NCI-H1436 (cell line): ENCODE results near the gene IFI30.
A peak's percentile ranks its signal among the peaks of the same experiment; 100 is the strongest.

ENCODE experiments used
- DNase-seq: peaks from one replicate; lab custom pipeline; 2025; lab: John Stamatoyannopoulos, UW

Gene IFI30

DNA sequence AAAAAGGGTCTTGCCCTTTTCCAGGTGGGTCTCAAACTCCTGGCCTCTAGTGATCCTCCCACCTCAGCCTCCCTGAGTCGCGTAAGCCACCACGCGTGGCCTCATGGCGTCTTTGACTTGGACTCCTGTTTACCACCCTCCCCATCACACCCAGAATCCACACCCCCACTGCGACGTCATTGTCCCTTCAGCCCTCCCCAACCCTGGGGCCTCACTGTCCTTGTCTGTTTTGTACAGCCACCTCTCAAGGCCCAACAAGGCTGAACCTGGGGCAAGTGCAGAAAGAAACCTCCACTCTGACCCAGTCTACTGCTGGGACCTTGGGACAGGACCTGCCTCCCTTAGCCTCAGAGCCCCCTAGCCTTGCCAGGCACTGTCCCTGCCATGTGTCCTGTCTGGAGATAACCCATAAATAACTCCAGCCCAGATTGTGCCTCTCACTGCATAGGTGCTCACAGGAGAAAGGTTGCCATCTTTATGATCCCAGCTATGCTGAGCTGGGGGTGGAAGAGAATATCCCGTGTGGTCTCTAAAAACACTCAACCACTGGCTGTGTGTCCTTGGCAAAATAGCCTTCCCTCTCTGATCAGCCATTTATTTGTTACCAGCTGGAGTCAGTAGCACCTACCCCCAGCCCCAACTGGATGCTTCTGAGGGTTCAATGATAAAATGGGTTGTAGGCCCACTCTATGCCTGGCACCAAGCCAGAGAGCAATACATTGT is 1.8 kb upstream of the IFI30 start:
- no peak for DNase-seq

DNA sequence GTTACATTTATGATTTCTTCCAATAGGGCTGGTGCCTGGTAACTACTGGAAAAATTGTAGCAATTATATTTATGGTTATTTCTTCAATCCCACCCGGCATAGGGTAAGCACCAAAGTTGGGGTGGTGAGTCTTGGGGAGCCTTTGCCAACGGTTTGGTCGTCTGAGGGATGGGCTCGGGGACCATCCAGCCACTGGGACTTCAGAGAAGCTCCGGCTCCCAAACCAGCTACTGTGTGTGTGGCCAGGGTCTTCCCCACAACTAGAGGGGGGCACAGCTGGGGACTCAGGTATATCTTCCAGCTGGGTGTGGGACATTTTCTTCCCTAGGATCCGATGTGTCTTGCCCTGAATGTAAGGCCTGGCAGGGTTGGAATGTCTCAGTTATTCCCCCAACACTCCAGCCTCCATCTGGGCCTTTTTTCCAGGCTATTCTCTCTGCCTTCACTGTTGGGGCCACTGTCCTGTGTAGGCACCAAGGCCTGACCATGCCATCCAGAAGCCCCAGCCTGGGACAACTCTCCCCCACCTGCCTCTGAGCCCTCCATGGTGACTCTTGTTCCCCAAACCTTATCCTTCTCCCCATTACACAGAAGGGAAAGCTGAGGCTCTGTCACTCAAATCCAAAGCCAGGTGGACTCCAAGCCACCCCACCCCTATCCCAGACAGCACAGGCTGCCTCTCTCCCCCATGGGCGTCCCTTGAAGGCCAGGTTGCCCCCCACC is 1.1 kb upstream of the IFI30 start:
- DNase-seq: no peak

DNA sequence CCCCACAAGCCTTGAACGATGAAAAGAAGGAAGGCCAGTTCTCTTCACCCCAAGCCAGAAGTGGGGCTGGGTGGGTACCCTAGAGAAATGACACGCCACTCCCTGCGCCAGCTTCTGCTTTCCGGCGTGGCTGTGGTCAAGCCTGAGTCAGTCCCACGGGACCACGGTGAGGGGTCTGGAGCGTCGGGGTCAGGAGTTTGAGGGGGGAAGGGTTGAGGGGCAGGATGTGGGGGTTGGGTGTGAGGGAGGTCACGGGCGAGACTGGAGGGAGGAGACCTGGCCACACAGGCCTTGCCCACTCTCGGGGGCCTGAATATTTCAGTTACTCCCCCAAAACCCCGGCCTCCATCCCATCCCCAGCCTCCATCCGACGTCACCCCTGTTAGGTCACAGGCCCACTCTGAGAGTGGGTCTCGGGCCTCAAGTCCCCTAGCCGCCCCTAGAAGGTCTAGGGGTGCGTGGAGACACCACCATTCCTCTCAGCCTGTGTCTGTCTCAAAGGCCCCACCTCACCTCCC is 500 bp upstream of the IFI30 start:
- no peak for DNase-seq

DNA sequence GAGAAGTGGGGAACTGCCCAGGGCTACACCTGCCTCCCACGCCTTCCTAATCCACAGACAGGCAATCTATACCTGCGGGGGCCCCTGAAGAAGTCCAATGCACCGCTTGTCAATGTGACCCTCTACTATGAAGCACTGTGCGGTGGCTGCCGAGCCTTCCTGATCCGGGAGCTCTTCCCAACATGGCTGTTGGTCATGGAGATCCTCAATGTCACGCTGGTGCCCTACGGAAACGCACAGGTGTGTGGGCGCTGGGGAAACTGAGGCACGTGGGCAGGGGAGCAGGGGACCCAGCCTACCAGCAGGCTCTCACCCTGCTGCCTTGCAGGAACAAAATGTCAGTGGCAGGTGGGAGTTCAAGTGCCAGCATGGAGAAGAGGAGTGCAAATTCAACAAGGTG is 1.4 kb downstream of the IFI30 start:
- no peak for DNase-seq

DNA sequence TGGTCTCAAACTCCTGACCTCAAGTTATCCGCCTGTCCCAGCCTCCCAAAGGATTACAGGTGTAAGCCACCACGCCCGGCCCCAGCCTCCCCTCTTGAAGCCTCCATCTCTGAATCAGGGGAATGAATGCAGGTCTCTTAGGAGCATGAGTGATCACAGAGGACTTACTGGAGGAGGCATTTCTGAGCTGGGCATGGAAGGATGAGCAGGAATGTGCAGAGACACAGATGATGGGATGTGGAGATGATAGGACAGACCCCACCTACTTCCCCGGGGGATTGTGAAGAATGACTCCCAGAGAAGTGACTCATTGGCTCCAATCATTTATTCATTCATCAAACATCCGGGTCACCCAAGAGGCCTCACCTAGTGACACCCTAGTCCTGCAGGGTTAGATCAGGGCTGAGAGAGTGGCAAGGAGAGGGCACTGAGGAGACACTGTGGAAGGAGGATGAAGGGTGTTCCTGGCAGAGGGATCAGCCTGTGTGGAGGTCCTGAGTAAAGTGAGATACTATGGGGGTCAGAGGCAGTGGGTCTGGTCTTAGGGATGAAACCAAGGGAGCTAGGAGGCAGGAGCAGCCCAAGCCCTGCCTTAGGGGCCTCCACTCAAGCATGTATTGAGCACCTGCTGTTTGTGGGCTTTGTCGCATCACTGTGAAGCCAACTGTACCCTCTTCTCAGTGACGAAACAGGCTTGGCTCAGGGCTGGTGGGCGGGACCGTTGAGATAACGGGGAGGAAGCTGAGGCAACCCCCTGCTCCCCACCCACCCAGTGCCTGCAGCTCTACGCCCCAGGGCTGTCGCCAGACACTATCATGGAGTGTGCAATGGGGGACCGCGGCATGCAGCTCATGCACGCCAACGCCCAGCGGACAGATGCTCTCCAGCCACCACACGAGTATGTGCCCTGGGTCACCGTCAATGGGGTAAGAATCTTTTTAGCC is 3.0 kb downstream of the IFI30 start:
- no peak for DNase-seq

DNA sequence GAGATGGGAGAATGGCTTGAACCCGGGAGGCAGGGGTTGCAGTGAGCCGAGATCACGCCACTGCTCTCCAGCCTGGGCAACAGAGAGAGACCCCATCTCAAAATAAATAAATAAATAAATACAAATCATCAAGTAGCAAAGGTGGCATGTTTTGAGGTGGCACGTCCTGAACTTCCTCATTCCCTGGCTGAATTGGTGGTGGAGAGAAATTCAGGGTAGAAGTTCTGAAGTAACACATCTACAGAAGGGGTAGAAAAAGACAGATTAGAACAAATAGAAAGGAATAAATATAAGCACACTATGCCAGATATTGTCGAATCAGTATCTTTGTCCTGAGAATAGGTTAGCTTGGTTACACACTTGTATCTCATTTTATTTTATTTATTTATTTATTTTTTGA is 6.3 kb downstream of the IFI30 start:
- DNase-seq: no peak

DNA sequence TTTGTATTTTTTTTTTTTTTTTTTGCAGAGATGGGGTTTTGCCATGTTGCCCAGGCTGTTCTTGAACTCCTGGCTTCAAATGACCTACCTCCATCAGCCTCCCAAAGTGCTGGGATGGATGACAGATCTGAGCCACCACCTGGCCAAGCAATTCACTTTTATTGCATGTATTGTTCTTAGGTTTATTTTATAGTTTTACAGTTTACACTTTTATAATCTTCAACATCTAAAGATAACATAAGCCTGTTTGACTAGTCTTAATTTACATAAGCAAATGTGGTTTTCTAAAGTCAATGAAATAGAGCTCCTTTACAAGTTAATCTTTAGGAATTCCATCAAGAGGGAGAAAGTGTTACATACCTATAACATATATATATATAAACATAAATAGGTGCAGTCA is 9.9 kb downstream of the IFI30 start:
- no peak for DNase-seq

DNA sequence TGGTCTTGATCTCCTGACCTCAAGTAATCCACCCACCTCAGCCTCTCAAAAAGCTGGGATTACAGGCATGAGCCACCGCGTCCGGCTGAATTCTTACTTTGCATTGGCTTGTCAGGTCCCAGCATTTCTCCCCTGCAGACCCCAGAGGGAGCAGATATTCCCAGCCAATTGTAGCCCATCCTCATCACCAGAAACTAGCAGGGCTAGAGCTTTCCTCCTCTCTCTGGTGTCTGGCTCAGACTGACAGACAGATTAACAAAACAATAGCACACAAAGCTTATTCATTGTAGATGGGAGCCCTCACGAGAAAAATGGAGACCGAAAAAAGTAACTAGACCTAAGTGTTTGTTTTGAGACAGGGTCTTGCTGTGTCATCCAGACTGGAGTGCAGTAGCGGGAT is 11.9 kb downstream of the IFI30 start:
- no peak for DNase-seq

DNA sequence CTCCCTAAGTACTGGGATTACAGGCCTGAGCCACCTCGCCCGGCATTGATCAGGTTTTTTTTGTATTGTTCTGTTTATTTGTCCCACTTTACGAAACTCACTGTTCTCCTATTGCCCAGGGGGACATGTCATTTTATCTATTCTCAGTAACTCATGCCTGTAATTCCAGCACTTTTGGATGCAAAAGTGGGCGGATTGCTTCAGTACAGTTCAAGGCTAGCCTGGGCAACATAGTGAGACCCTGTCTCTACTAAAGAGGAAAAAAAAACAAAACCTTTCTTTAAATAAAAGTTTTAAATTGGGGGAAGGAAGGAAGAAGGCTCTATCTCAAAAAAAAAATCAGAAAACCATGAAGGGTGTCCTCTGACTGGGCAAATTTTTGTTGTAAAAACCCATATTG is 16.7 kb downstream of the IFI30 start:
- DNase-seq: no peak

DNA sequence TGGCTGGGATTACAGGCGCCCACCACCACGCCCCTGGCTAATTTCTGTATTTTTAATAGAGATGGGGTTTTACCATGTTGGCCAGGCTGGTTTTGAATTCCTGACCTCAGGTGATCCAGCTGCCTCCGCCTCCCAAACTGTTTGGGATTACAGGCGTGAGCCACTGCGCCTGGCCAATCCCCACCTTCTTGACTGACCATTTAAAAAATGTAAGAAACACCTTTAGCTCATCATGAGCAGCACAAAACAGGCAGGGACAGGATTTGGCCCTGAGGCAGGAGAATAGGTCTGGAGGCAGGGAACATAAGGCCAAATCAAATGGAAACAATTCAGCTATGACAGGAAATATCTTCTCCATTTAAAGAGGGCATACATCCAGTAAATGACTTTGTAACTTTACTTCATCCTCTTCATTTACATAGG is 18.0 kb downstream of the IFI30 start:
- no peak for DNase-seq

DNA sequence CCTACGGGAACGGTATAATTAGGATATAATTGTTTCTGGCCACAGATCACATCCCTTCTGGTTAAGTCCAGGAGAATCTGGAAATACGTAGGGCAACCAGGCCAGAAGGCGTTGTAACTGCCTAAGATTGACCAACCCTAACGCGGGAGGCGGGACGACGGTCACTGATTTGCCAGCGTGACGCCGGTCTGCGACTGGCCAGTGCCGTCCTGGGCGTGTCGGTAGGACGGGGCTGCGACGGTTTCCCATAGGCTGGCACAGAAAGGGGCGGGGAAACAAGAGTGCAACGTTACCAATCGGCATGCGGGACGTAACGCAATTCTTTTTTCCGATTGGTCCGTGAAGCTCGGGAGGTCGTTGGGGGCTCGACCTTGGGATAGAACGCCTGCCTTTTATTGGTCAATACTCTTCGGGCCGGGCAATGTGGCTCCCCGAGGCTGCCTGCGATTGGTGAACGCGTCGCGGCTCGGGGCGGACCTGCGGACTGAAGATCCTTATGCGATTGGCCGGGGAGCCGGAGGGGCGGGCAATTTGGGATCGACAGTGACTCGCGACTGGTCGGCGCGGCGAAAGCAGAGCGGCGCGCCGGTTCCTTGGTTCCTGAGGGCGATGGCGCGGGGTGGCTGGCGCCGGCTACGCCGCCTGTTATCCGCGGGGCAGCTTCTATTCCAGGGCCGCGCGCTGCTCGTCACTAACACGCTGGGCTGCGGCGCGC is 19.2 kb downstream of the IFI30 start, which contains the start of gene MPV17L2:
MPV17L2 (plus strand) TSS at position 546 of the 715 bp plus-strand sequence; CDS start at position 610, 64 bp downstream.
- DNase-seq: peak; percentile 99

DNA sequence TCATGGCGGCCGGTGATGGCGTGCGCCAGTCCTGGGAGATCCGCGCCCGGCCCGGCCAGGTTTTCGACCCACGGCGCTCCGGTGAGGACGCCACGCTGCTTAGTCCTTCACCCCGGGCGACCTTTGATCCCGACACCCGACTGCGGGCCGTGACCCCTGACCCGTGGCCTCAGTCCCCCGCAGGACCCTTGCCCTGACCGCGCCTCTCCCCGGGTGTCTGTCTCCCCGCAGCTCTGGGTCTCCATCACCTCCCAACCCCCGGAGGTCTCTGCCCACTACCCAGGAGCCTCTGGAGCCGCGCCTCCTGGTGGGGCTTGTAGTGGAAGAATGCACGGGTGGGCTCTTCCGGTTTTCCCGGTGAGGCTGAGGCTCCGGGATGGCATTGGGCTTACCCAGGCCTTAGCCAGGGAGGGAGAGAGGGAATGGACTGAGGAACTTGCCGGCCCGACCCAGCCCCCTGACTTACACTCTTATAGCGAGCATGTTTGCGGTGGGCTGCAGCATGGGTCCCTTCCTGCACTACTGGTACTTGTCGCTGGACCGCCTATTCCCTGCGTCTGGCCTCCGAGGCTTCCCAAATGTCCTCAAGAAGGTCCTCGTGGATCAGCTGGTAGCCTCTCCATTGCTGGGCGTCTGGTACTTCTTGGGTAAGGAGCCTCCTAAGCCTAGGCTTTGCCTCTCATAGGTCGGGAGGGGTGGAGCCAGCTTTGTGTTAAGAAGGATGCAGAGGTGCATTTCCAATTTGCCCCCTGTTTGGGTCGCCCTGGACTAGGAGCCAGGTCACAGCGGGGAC is 20.0 kb downstream of the IFI30 start:
- DNase-seq: no peak

DNA sequence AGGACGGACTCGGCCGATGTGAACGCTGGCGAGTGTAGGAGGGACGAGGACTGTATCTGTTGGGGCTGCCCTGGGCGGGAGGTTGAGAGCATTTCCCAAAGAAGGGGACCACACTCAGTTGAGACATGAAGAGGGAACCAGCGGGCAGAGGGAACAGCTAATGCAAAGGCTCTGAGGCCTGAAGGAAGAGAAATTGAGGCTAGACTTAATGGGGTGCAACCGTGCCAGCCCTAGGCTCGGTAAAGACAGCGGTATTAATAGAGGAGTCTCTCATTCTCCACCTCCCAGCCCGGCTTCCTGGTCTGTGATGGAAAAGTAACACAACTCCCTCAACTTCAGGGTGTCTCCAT is 20.5 kb downstream of the IFI30 start:
- no peak for DNase-seq

DNA sequence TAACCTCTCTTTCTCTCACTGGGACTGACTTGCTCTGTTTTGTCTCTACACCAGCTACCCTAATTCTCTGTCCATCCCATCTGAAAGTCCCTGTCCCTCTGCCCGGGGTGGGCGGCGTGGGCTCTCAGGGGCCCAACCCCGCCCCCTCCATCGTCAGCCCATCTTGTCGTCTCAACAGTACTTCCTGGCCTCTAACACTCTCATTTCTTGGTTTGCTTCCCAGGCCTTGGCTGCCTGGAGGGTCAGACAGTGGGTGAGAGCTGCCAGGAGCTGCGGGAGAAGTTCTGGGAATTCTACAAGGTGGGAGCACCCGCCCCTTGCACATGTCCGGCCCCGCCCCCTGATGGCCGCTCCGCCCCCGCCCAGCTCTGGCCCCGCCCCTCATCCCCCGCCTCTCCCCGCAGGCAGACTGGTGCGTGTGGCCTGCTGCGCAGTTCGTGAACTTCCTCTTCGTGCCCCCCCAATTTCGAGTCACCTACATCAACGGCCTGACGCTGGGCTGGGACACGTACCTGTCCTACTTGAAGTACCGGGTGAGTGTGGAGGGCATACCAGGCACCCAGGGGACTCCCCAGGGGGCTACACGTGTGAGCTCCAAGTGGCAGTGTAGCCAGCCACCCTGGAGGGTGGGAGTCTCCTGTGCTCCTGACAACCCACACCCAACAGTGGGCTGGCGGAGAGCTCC is 21.1 kb downstream of the IFI30 start:
- DNase-seq: no peak

DNA sequence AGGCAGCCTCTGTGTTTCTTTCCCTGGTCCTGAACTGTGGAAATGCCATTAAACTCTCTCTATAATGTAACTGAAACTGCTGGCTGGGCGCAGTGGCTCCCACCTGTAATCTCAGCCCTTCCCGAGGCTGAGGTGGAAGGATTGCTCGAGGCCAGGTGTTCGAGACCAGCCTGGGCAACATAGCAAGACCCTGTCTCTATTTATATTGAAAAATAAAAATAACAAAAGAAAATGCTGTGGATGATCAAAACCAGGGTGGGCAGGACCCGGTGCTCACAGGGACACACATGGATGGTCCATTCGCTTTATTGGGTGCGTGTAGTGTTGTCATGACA is 22.9 kb downstream of the IFI30 start:
- no peak for DNase-seq

DNA sequence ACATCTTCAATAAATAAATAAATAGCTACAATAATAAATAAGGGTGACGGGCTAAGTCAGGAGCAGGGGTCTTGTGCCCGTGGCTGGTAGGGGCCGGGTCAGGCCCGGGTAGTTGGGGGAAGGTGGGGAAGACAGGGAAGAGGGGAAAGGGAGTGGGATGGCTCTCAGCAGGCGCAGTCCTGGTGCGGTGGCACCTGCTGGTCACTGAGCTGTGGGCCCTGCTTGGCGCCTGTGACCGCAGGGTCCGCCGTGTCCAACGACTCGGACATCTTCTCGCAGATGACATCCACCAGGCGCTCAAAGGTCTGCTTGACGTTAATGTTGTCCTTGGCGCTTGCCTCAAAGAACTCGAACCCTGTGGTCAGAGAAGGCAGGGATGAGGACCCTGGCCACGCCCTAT is 23.7 kb downstream of the IFI30 start:
- DNase-seq: no peak

DNA sequence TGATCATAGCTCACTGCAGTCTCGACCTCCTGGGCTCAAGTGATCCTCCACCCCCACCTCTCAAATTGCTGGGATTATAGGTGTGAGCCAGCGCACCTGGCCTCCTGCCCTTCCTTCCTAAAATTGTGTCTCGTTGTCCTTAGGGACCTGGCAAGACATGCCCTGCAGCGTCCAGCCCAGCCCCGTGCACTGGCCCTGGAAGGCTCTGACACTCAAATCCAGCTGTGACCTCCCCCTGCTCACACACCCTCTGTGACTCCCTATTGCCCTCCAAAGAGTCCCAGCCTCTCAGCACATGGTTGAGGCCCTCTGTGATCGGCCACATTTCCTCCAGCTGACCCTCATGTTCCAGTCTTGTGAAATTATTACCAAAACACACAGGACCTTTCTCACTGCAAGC is 24.3 kb downstream of the IFI30 start:
- DNase-seq: no peak

DNA sequence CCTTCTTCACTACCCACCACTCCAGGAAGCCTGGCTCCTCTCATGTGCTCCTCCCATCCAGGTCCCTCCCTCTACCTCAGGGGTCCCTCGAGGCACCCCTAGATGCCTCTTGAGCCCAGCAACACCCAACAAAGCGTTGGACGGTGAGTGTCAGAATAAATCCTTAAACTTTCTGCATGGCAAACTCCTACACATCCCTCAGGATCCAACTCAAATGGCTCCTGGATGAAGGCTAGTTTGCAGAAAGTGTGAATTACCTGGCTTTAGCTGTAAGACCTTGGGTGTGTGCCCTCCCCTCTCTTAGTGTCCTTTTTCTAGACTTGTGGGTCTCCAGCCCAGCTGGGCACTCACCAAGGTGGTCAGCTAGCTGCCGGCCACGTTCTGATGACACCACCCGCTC is 24.8 kb downstream of the IFI30 start:
- no peak for DNase-seq

DNA sequence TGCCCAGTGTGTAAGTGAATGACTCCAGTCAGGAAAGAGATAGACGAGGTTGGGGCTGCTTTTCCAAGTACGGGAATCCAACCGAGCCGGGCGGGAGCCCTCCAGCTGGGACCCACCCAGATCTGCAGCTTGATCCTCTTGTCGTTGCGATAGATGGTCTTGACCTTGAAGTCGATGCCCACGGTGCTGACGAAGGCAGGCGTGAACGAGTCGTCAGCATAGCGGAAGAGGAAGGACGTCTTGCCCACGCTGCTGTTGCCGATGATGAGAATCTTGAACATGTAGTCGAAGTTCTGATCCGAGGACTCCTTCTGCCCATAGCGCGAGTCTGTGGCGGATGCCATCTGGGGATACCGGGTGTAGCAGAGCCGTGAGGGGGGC is 28.8 kb downstream of the IFI30 start:
- DNase-seq: no peak

DNA sequence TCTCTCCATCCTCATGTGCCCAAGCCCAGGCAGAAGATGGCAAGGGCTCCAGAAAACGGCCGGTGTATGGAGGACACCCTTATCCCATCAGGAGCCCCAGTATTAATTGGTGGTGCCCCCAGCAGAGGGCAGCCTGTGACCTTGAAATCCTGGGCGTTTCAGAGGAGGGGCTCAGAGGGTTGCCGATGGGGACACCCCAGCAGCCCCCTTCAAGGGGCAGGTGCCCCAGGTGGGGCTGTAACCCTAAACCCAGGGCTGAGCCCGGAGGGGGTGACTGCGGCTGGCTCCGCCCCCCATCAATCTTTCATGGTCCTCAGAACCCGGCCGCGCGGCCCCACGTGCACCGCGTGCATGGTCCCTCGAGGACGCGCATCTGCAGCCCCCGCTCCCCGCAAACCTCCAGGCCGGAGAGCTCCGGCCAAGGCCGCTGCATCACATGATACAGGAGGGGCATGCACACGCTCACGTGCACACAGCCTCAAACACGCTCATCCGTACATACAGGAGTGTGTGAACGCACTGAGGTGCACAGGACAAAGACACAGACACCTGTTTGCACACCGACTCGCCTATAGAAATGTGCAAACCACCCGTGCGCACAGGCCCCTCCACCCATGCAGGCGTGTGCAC is 29.3 kb downstream of the IFI30 start:
- no peak for DNase-seq
